Lower lobe of right lung (tissue), 2 donors: Measurements from ENCODE around the gene PTPRG. TPM values are rescaled to one million over a fixed set of nuclear protein-coding genes. Genes with fewer than 3 reads are reported as not detected.

Source experiments
- ATAC-seq, 2 donors: fragments of 200-7000 bp; cut with Tn5 transposase; one replicate each; pipeline ENCODE4 v1.9.1; 2020 to 2022; ENCODE audit warnings: mild to moderate bottlenecking in 2 of 2, moderate library complexity in 2 of 2
- DNase-seq: peaks from one replicate; pipeline ENCODE4 v3.0.0-alpha.2; 2020
- H3K27ac ChIP-seq: fragments of 200-600 bp; one replicate; pipeline ENCODE4 v1.8.0; 2022
- H3K27me3 ChIP-seq: fragments of 200-600 bp; one replicate; pipeline ENCODE4 v1.8.0; 2022; ENCODE audit warnings: low read depth
- H3K36me3 ChIP-seq: fragments of 200-600 bp; one replicate; pipeline ENCODE4 v1.8.0; 2022; ENCODE audit warnings: mild to moderate bottlenecking
- H3K4me1 ChIP-seq: fragments of 200-600 bp; one replicate; pipeline ENCODE4 v1.8.0; 2022
- H3K4me3 ChIP-seq: fragments of 200-600 bp; one replicate; pipeline ENCODE4 v1.8.0; 2022; ENCODE audit warnings: mild to moderate bottlenecking
- H3K9me3 ChIP-seq: fragments of 200-600 bp; one replicate; pipeline ENCODE4 v1.8.0; 2022
- intact Hi-C: fragments of 100-400 bp; cut with DNase I; formaldehyde crosslinking; loops from one replicate; pipeline ENCODE4 v1.11.0; 2022
- total RNA-seq: library from RNA; stranded (reverse); fragmentation: NEBNext Ultra II Directional; extraction: Animal tissue kit (Norgen Biotek cat#: 25700); gene quantifications from one replicate; pipeline ENCODE4 v1.2.1, GENCODE V29; 2021
- TF ChIP-seq, protein P1 (sequence below): fragments of 200-600 bp; IDR thresholded peaks from one replicate; pipeline ENCODE4 v1.8.0; 2022; ENCODE audit warnings: antibody characterized with exemption, mild to moderate bottlenecking
- donor health status: DM: no; HTN: yes; CAD: no; lungs with severe emphysema.

The PTPRG gene
- total RNA-seq, 1 donor from 2014 or later: 67.6 TPM

DNA sequence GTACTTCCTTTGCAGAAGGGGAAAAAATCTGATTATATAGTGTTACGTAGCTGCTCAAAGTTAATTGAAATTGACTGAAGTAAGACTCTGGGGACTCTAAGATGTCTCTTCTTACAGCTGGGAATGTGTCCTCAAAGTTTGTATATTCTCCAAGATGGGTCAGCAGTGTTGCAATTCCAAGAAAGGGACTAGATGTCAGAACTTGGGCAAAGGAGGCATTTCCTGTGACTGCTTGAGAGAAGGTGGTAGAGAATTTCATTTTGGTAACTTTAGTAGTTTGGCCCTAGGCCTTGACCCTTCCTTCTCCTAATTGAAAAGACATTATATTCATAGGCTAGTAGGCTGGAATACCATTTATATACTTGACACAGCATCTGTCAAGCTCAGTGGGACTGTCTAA lies 33.9 kb downstream of the PTPRG start:
- TF ChIP-seq, protein P1, sequence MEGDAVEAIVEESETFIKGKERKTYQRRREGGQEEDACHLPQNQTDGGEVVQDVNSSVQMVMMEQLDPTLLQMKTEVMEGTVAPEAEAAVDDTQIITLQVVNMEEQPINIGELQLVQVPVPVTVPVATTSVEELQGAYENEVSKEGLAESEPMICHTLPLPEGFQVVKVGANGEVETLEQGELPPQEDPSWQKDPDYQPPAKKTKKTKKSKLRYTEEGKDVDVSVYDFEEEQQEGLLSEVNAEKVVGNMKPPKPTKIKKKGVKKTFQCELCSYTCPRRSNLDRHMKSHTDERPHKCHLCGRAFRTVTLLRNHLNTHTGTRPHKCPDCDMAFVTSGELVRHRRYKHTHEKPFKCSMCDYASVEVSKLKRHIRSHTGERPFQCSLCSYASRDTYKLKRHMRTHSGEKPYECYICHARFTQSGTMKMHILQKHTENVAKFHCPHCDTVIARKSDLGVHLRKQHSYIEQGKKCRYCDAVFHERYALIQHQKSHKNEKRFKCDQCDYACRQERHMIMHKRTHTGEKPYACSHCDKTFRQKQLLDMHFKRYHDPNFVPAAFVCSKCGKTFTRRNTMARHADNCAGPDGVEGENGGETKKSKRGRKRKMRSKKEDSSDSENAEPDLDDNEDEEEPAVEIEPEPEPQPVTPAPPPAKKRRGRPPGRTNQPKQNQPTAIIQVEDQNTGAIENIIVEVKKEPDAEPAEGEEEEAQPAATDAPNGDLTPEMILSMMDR: no peak
- Histone ChIP-seq H3K4me1 (peaks cover 21% of the 10 kb centered on the region), H3K27me3 (no peaks in the 10 kb centered on the region), H3K9me3 (no peaks in the 10 kb centered on the region), H3K4me3 (peak overlapping the region; percentile 3), H3K27ac (no peak overlapping the region), H3K36me3 (no peaks in the 10 kb centered on the region)
- DNase-seq (no peak), ATAC-seq (peak in 1 of 2 donors; percentile 14)
- intact Hi-C loops: no loop called here

DNA sequence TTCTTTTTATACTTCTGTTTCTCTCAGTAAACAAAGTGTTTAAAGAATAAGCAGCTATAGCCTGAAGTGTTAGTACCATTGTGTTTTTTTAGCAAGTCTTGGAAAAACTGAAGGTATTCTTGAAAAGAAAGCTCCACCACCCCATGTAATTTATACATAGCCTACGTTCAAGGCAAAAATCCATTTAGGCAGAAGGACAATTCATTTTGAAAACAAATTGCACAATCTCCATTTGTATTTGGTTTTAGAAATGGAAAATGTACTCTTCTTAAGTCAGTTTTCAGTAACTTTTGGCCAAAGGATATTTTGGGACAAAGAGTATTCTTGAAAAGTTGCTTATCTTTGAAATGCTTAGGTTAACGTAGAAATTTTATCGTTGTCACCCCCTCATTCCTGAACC lies 34.5 kb downstream of the PTPRG start:
- no peak for DNase-seq
- Histone ChIP-seq H3K4me1 (peaks cover 21% of the 10 kb centered on the region), H3K36me3 (no peaks in the 10 kb centered on the region), H3K27ac (no peak overlapping the region), H3K4me3 (no peak overlapping the region), H3K9me3 (no peaks in the 10 kb centered on the region), H3K27me3 (no peaks in the 10 kb centered on the region)
- intact Hi-C loops: no loop called here
- TF ChIP-seq, protein P1: no peak
- ATAC-seq: no peak

DNA sequence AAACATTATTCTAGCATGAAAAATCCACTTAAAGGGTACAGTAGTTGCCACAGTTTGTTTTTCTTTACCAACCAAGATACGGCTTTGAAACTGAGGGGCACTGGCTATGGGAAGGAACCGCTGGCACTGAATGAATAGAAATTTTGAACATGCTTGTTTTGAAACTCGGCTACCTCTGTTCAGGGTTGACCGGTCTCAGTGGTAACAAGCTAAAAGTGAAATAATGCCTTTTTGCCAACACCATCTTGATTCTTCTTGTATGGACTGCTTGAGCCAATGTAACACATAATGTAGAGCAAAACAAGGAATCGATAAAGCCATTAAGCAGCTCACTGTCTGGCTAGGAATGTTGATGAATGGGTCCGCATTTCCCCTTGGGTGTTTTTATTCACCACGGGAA lies 36.5 kb downstream of the PTPRG start:
- H3K4me3 ChIP-seq: no peak overlapping the region
- no peak for DNase-seq
- H3K9me3 ChIP-seq: no peaks in the 10 kb centered on the region
- no peak overlapping the region for H3K27ac ChIP-seq
- no peaks in the 10 kb centered on the region for H3K36me3 ChIP-seq
- TF ChIP-seq, protein P1: no peak
- ATAC-seq: no peak
- no peaks in the 10 kb centered on the region for H3K27me3 ChIP-seq
- peaks cover 21% of the 10 kb centered on the region for H3K4me1 ChIP-seq
- intact Hi-C loops: no loop called here

DNA sequence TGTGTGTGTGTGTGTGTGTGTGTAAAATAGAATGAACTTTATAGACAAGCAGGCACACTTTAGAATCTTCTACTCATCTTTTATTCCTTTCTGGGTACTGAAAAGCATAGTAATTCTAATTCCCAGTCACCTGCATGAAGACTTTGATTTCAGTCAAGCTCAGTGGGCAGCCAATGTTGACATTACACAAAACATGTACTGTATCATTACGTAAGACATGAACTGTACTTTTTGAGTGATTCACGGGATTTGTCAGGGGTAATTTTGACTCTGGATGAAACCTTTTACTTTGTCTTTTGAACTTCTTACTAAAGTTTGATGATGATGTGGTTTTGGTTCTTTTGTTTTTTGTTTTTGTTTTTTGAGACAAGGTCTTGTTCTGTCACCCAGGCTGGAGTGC lies 38.8 kb downstream of the PTPRG start:
- no peaks in the 10 kb centered on the region for H3K27me3 ChIP-seq
- H3K4me1 ChIP-seq: peaks cover 4% of the 10 kb centered on the region
- H3K27ac ChIP-seq: no peak overlapping the region
- no peaks in the 10 kb centered on the region for H3K36me3 ChIP-seq
- no peak overlapping the region for H3K4me3 ChIP-seq
- no peaks in the 10 kb centered on the region for H3K9me3 ChIP-seq
- intact Hi-C loops: no loop called here
- no peak for ATAC-seq
- no peak for DNase-seq
- TF ChIP-seq, protein P1: no peak

DNA sequence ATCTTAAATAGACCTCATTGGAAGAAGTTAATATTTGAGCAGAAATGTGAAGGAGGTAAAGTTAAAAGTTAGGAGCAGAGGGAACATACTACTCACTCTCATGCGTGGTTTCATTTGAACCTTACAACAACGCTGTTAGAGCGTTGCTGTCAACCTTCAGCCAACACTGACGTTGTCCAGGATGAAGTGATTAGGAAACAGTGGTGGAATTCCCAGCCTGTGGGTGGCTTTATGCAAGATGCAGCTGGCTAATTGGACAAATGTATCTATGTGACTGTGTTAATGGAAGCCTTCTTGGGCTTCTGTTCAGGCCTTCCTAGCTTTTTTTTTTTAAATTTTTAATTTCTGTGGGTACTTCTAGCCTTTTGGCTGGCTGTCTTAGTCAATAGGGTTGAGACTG lies 40.5 kb downstream of the PTPRG start:
- Histone ChIP-seq H3K27ac (no peak overlapping the region), H3K4me1 (no peaks in the 10 kb centered on the region), H3K27me3 (no peaks in the 10 kb centered on the region), H3K36me3 (peaks cover 8% of the 10 kb centered on the region), H3K4me3 (no peak overlapping the region), H3K9me3 (no peaks in the 10 kb centered on the region)
- ATAC-seq (peak; percentile 37 to 48), DNase-seq (no peak)
- TF ChIP-seq, protein P1: no peak
- intact Hi-C loops: no loop called here

DNA sequence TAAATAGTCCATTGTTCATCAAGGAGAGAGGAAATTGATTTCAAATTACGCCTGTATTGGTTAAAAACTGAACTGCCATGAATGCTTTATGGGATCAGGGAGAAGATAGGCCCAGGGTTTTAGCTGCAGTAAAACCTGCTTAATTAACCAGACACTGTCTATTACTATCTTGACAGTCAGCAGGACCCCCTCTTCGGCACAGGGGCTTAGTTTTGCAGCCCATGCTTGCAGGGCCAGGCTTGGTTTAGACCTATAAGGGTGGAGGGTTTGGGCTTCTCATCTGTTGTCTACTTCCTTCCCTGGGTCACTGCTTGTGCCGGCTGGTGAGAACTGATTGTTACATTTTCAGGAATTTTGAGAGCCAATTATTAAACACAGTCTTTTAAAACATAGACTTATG lies 41.1 kb downstream of the PTPRG start:
- H3K27ac ChIP-seq: no peak overlapping the region
- no peaks in the 10 kb centered on the region for H3K27me3 ChIP-seq
- H3K4me3 ChIP-seq: no peak overlapping the region
- TF ChIP-seq, protein P1: no peak
- DNase-seq: no peak
- H3K4me1 ChIP-seq: no peaks in the 10 kb centered on the region
- ATAC-seq: no peak
- H3K36me3 ChIP-seq: peaks cover 8% of the 10 kb centered on the region
- no peaks in the 10 kb centered on the region for H3K9me3 ChIP-seq
- intact Hi-C loops: no loop called here
